Epithelial cell of esophagus (primary cell): ENCODE results near the gene AKAP1.

Source experiments
- DNase-seq: peaks from one replicate; pipeline ENCODE4 v3.0.0; 2010; ENCODE audit warnings: low read depth
- H3K4me3 ChIP-seq: 2 replicates; pipeline ENCODE4 v1.5.1; 2011; ENCODE audit warnings: mild to moderate bottlenecking, low read length, control low read depth
- CTCF ChIP-seq: IDR thresholded peaks from 2 replicates; pipeline ENCODE4 v1.5.1; 2011; ENCODE audit warnings: low read depth, mild to moderate bottlenecking, low read length, control low read depth, inconsistent platforms; ENCODE audit not compliant: insufficient read depth; ENCODE audit errors: missing control alignments

AKAP1 gene

GRCh38 chr17:57168695-57169094, 83.6 kb downstream of the AKAP1 start:
- no peak for TF ChIP-seq CTCF
- no peak overlapping the region for H3K4me3 ChIP-seq
- DNase-seq: no peak

- no peak for DNase-seq
- no peak for TF ChIP-seq CTCF
- no peak overlapping the region for H3K4me3 ChIP-seq
Measured at GRCh38 chr17:57170866-57171265, 85.8 kb downstream of the AKAP1 start.
